ENCODE results near the gene LDLRAD3.

LDLRAD3 gene

GRCh38 chr11:35945137-35945518 is 1.3 kb downstream of the LDLRAD3 start:
- ATAC-seq: no peak
- TF ChIP-seq ESRRG (CRISPR knock-in tag; IDR thresholded peaks at IDR 0.05) (no peak), ZC3H10 (CRISPR knock-in tag; IDR thresholded peaks at IDR 0.05) (no peak), ISL1 (CRISPR knock-in tag; IDR thresholded peaks at IDR 0.05) (no peak), BACH2 (CRISPR knock-in tag; IDR thresholded peaks at IDR 0.05; ENCODE audit: borderline replicate concordance) (no peak), SNAI2 (CRISPR knock-in tag; IDR thresholded peaks at IDR 0.05) (no peak), ZNF70 (CRISPR knock-in tag; IDR thresholded peaks at IDR 0.05) (no peak), ZFP30 (CRISPR knock-in tag; IDR thresholded peaks at IDR 0.05) (no peak), PPARA (CRISPR knock-in tag; IDR thresholded peaks at IDR 0.05; ENCODE audit: borderline replicate concordance) (no peak), ZFP3 (CRISPR knock-in tag; IDR thresholded peaks at IDR 0.05) (no peak), POU6F1 (CRISPR knock-in tag; IDR thresholded peaks at IDR 0.05; ENCODE audit: borderline replicate concordance, low read depth) (no peak), TOX (CRISPR knock-in tag; IDR thresholded peaks at IDR 0.05; ENCODE audit: borderline replicate concordance) (no peak), ARNTL (CRISPR knock-in tag; IDR thresholded peaks at IDR 0.05; ENCODE audit: borderline replicate concordance, low read depth) (no peak), CSRNP3 (CRISPR knock-in tag; IDR thresholded peaks at IDR 0.05) (no peak), ZNF565 (CRISPR knock-in tag; conservative IDR thresholded peaks at IDR 0.05; ENCODE audit: low read depth) (no peak), RARB (CRISPR knock-in tag; IDR thresholded peaks at IDR 0.05) (no peak)

GRCh38 chr11:35946766-35947165 is 2.9 kb downstream of the LDLRAD3 start:
- no peak for ATAC-seq
- TF ChIP-seq CSDC2 (CRISPR knock-in tag; IDR thresholded peaks at IDR 0.05) (no peak), CREB5 (CRISPR knock-in tag; IDR thresholded peaks at IDR 0.05; ENCODE audit: low read depth) (no peak), ZFP30 (CRISPR knock-in tag; IDR thresholded peaks at IDR 0.05) (no peak), GLIS3 (CRISPR knock-in tag; IDR thresholded peaks at IDR 0.05) (no peak), SNAI2 (CRISPR knock-in tag; IDR thresholded peaks at IDR 0.05) (no peak), ESRRG (CRISPR knock-in tag; IDR thresholded peaks at IDR 0.05) (no peak), OSR1 (CRISPR knock-in tag; IDR thresholded peaks at IDR 0.05) (no peak), TOX (CRISPR knock-in tag; IDR thresholded peaks at IDR 0.05; ENCODE audit: borderline replicate concordance) (no peak), ISL1 (CRISPR knock-in tag; IDR thresholded peaks at IDR 0.05) (no peak), BACH2 (CRISPR knock-in tag; IDR thresholded peaks at IDR 0.05; ENCODE audit: borderline replicate concordance) (no peak), ARNTL (CRISPR knock-in tag; IDR thresholded peaks at IDR 0.05; ENCODE audit: borderline replicate concordance, low read depth) (no peak), TSHZ2 (CRISPR knock-in tag; IDR thresholded peaks at IDR 0.05) (no peak), ZNF565 (CRISPR knock-in tag; conservative IDR thresholded peaks at IDR 0.05; ENCODE audit: low read depth) (no peak), POU6F1 (CRISPR knock-in tag; IDR thresholded peaks at IDR 0.05; ENCODE audit: borderline replicate concordance, low read depth) (no peak), TCF4 (CRISPR knock-in tag; IDR thresholded peaks at IDR 0.05; ENCODE audit: borderline replicate concordance) (no peak), PPARA (CRISPR knock-in tag; IDR thresholded peaks at IDR 0.05; ENCODE audit: borderline replicate concordance) (no peak), RARB (CRISPR knock-in tag; IDR thresholded peaks at IDR 0.05) (no peak), CSRNP3 (CRISPR knock-in tag; IDR thresholded peaks at IDR 0.05) (no peak)

Data from SK-N-SH treated with all-trans-retinoic acid at 6 μM for 48 hours (cell line).